GM18907 (cell line): ENCODE results near the gene ARPC5.
"Not testable (repeated sequence)": the region's sequence is repeated elsewhere in the genome, so short reads cannot be mapped to it uniquely, and the experiment has no call there.

Experiments used
- ATAC-seq: cut with Tn5 transposase; IDR thresholded peaks from one replicate; pipeline ENCODE4 v1.9.1; 2021; ENCODE audit warnings: mild to moderate bottlenecking, moderate library complexity; ENCODE audit not compliant: unreplicated experiment

Gene ARPC5

DNA sequence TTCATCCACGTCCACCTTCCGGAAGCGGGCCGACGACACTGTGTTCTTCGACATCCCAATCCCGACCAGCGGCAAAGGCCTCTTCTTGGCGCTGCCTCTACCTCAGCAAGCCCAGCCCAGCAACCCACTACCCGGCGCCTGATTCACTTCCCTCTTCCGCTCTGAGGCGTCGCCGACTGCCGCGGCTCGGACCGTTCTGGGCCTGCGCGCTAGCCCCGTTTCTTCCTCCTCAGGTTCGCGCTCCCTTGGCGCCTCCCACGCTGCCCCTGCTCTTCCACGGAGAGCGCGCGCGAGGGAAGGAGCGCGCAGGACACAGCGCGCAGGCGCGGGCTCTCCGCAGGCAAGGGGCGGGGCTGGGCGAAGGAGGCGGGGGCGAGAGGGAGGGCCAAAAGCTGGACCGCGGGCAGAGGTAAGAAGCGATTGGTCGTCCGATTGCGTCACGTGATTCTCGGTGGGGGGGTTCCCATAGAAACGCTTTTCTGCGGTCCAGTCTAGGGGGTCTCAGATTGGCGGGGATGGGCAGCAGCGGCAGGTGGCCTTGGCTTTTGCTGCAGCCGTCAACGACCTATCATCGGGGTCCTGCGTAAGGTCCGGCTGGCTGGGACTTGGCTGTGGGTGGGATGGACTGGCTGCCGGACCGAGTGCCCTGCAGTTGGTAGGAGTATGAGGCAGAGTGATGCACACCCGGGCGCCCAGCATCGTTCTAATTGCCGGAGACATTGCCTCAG, at the start of gene ARPC5:
Gene ARPC5, minus strand, starts transcription at position 178 of the 728 bp plus-strand sequence. Its CDS starts 124 bp downstream, at position 54.
- peak; percentile 89 for ATAC-seq

DNA sequence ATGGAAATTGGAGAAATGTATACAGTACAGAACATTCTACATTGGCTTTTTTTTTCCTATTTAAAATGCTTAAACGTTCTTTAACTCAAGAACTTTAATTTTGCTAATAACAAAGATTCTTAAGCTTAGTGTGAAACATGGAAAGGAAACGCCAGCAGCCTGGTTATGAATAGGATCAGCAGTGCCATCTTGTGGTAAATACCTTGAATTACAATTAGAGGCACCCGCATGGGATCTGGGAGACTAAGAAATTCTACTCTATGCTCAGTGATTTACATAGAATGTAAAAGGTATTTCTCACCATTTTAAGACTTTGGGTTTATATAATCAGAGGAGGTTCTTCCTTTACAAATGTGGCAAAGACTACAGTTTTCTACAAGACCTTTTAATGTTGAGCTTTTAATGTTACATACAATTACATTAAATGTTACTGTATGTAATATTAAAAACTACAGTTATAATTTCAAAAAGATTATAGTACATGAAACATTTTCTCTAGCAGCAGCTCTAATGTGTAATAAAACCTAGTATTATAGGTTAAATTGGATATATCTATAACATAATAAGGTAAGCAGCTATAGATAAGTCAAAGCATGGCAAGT, 49.6 kb upstream of the ARPC5 start:
- peak; percentile 76 for ATAC-seq

DNA sequence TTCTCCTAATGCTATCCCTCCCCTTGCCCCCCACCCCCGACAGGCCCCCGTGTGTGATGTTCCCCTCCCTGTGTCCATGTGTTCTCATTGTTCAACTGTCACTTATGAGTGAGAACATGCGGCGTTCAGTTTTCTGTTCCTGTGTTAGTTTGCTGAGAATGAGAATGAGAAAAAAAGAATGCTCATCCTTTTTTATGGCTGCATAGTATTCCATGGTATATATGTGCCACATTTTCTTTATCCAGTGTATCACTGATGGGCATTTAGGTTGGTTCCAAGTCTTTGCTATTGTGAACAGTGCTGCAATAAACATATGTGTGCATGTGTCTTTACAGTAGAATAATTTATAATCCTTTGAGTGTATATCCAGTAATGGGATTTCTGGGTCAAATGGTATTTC, 43.8 kb upstream of the ARPC5 start:
- ATAC-seq: not testable (repeated sequence)

DNA sequence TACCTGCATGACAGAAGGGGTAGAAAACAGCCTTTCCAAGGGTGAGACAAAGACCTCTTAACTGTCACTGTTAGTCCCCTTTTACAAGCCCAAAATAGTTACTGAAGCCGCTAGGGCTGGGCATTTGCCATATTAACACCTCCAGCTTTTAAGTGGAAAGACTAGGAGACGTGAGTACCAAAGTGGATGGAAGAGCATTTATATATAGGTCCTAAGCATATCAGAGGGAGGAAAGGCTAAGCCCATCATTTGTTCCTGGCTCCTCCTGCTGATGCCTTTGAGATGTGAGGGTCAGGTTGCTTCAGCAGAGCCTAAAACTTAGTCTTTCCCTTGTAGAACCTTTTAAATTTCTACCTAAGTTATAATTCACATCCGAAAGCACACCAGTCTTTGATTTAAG, 43.2 kb upstream of the ARPC5 start:
- ATAC-seq: no peak

DNA sequence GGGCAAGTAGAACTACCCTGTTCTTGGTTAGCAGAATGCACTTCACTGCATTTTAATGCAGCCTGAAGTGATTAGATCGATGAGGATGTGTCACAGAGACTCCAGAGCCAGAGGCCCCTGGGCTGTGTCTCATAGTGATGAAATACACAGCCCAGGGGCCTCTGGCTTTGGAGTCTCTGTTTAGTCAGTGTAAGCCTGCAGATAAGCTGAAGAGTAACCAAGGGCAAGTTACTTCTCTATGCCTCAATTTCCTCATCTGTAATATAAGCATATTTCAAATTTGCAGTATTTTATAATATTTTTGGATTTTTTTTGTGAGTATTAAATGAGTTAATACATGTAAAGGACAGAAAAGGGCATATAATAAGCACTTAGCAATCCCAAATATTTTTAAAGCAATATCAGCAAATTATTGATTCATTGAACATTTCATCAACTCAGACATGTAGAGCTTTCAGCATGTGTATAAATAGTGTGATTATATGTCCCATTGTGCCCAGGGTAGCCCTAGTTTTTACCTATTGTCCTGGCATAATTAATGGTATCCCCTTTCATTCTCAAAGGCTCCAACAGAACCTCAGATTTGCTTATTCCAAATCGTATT, 41.1 kb upstream of the ARPC5 start:
- ATAC-seq: no peak

DNA sequence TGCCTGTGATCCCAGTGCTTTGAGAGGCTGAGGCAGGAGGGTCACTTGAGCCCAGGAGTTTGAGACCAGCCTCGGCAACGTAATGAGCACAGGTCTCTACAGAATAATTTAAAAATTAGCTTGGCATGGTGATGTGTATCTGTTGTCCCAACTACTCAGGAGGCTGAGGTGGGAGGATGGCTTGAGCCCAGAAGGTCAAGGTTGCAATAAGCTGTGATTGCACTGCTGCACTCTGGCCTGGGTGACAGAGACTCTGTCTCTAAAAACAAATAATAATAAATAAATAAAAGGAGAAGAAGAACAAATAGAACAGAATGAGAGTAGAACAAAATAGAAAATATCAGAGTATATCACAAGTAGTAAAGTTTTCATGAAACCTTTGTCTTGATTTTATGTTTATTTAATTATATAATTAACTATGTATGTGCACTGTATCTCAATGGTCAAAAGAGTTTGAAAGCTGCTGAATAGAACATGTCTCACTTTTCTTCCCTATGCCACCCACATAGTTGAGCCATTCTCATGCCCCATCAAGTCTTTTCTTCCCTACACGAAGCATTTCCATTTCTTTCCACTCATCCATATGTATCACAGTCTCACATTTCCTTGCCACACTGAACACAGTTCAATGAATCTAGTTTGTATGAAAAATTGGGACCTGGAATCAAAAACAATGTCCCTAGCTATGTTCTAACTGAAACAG, 40.5 kb upstream of the ARPC5 start:
- no peak for ATAC-seq

DNA sequence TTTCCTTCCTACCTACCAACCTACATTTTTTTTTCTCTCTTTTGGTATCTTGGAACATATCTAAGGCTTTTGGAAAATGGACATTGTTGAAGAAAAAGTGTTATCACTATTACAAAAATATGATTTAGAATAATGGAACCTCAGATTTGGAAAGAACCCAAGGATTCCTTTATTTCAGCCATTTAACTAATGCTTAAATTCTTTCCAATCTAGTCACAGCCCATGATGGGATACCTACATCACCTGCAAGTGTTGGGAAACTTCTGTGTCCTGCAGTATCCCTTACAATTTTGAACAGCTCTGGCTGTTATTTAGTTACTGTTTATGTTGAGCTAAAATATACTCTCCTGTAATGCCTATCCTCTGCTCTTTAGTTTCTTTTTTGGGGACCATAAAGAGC, 39.8 kb upstream of the ARPC5 start:
- no peak for ATAC-seq

DNA sequence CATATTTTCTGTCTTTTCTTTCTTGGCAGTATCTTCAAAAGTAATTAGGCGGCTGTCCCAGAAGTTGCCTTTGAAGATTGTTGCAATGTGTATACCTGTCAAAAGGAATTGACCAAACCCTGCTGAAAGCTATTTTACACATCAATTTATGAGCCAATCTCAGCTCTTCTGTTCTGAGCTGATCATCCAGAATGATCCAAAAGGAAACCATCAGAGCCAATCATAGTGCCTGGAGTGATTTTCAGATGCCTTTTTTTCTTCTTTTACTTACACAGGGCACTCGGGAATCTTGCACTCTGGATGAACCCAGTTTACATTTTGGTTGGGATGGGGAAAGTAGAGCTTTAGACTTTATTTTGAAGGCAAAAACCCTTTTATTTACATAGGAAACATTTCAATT, 39.3 kb upstream of the ARPC5 start:
- no peak for ATAC-seq

DNA sequence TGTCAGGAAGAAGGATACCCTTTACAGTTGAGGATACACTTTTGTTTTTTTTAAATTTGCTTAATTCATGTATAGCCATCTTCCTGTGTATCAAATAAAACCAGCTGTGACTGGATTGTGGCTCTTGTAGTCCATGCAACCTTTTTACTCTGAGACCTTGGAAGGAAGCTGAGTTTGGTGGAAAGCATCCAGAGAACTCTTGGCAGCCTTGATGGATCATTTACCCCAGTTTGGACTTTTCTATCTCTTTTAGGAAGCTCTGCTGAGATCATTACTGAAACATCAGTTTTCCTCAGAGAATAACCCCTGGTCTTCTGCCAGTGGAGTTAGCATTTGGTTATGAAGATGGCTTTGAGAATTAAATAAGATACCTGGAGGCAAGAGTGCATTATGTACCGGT, 38.8 kb upstream of the ARPC5 start:
- no peak for ATAC-seq

DNA sequence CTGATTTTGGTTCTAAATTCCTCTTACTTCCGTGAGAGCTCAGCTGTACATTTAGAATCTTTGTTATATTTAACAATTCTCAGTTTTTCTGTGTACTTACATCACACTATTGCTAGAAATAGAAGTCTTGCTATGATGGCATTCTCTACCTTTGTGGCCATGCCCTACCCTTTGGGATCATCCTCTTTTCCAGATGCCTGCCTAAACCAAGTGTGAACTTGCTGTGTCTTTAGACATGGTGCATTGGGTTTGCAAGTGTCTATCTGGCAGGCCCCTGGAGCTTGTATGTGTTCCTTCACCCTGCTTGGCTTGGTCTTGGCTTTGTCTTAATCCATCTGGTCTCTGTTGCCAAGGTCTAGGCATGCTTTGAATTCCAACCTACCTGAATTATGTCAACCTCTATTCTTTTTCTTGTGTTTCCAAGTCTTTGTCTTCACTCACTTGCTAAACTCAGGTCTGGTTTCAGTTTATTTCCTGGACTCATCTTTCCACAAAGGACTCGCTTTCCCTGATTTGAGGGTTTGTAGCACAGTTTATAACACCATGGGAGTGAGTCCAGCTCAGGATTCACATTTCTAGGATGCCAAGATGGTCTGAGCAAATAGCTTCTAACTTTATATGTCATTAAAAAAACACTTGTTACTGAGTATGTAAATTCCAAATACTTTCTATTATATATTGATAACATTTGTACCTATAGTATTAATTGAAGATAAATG, 38.2 kb upstream of the ARPC5 start:
- no peak for ATAC-seq

DNA sequence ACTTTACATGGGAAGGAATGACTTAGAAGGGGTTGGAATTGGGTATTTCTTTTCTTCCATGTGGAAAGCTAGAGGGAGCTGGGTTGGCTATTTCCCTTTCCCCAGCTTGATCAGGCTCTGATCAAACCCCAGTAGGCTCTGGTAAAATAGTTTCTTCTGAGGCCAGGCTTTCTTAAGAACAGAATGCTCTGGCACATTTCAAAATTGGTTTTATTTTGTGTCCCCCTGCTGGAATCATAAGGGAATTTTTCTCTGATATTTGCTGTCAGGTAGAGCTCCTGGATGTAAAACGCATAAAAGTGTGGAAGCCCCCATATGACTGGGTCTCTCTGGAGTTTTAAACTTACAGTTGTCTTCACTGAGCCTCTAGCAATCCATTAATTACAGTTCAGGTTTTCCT, 34.6 kb upstream of the ARPC5 start:
- ATAC-seq: no peak

DNA sequence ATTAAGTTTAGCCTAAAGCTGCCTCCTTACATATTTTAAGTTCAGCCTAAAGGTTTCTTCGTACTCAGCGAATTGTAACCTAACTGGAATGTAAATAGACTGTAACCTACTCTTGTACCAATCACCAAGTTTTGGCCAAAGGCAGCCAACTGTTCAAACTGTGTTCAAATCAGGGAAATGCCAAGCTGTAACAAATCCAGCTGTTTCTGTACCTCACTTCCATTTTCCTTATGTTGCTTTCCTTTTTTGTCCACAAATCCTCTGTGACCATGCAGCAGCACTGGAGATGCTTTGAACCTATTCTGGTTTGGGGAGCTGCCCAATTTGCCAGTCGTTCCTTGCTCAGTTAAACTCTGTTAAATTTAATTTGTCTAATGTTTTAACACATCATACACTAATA, 20.8 kb upstream of the ARPC5 start:
- no peak for ATAC-seq

DNA sequence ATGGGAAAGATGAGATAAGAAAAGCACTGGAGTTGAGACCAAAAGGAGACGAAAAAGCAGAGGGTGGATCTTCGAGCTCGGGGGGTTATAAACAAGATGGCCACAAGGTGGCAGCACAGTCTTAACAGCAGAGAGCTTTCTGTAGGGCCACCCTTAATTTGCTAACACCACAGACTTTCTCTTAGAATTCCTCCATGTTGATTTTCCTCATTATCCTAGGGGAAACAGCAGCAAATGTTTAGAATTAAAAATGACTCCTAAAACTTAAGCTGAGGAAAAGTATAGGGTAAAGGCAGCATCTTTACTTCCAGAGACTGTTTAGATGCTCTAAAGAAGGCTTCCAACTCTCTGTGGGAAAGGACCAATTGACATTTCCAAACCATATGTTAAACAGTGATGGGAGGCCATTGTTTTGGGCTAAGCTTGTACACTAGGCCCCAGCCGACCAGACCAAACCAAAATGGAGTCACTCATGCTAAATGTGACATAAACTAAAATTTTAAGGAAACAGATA, 20.0 kb upstream of the ARPC5 start:
- ATAC-seq: no peak

DNA sequence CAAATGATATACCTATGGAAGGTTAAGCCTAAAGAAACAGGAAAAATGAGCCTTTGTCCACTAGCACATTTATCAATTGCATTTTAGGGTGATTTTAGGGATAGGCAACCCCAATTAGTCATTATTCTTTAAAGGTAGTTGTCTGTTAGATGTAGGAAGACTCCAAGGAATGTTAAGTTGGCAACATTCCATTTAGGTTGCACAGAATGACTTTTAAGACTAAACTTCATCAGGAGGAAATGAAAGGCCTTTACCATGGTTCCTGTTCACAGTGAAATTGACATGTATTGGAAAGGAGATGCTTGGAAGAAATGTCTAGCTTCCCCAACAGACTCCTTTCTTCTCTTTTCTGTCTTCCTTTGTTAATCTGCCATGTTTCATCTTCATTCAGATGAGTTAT, 19.1 kb upstream of the ARPC5 start:
- no peak for ATAC-seq

DNA sequence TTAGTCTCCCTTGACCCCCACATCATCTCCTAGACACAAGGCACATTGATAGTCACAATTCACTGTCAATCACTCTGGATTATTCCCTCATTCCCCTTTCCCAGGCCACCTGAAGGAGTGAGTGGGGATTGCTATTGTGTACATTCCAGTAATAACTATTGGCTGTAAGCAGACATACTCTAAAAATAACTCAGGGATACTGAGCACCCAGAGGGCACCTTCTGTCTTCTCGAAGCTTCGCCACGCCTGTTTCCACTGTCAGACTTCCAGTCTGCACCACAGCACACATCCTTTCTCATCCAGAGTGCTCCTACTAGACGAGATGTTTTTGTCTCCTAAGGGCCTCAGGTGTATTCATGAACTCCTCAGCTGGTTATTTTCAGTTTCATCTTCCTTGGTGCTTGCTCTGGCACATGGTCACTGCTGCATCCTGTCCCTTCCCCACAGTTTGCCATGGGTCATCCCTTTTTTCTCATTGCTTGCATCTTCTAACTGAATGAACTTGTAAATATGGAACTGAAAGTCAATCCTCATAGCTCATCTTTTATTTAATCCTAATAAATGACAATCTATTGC, 18.4 kb upstream of the ARPC5 start:
- ATAC-seq: no peak

DNA sequence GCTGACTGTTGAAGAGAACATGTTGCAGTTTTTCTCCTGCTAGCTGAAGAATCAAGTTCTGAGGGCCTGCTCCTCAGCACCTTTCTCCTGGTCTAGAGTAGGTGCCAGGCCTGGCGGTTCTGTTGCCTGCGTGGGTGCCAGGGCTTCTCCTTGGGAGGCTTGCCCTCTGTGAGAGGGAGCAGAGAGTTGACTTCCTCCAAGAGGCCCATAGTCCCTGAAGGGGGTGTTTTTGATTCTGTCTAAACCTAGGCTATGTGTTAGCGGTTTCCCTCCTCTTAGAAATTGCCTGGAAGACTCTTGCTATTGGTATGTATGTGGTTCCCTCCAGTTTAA, 17.8 kb upstream of the ARPC5 start:
- no peak for ATAC-seq

DNA sequence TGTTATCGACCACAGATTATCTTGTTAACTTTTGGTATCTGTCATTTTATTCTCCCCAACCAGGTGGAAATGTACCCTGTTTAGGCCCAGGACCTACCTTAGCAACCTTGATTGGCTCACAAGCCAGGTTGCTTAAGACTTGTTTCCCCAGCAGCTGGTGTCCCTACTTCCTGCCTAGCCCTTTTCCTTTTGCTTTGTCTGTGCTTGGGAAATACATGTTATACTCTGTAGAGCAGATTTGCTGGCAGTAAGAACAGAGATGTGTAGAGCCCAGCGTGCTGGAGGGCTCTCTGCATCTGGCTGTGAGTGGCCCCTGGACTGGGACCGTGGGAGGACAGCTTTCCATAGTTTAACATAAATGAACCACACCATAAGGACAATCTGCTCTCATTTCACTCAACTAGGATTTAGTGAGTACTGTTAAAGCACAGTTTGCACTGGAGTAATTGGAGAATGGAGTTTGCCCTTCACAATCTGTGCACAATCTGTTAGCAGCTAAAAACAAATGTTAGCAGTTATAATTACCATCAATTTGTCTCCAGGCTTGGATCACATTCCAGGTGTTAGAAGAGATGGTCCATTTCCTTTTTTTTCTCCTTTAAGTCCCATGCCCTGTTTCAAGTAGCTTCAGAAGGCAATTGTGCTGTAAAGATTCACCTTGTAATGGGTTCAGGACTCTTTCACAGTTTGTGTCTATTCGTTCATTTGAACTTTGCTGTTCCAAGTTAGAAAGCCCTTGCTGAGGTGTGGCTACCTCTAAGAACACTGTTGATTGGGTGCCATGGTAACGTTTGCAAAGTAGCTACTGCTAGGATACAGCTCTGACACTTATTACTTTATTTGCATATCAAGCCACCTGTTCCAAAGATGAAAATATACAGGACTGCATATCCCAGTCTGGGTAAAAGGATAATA, 17.2 kb upstream of the ARPC5 start, which contains the start of gene APOBEC4:
Gene APOBEC4, minus strand, starts transcription at position 770 of the 915 bp plus-strand sequence. CDS start 4,535 bp downstream, outside the sequence.
- no peak for ATAC-seq

DNA sequence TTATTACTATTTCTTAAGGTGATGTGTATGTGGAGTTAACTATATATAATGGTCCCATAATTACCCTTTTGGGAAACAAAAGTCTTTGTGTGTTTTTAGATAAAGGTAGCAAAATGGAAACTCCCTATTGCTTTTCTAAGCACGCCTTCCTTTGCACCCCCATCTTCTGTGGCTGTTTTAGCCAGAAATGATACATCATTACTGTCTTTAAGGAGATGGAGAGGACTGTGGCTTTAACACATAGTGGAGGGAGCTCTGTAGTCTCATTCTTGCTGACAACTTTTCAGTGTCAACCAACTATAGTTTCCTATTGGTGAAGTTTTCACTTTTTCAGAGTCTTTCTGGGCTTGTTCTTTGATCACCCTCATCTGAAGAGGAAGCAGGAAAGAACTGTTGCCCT, 16.5 kb upstream of the ARPC5 start:
- no peak for ATAC-seq

DNA sequence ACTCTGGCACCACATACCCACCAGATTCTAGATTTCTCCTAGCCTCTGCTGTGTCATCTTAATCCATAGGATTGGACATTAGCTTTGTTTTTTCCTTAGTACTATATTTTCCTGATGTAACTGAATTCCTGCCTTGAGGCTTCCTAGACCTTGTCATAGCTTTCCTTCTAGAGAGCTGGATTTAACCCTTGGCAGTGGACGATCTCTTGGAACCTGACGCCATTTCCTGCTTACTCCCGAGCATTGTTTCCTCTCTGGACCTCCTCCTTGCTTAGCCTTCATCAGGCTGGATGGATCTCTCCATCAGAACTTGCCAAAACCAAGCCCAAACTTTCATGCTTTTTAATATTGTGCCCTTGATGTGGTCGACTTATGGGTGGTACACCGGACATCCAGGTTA, 16.0 kb upstream of the ARPC5 start:
- ATAC-seq: no peak

DNA sequence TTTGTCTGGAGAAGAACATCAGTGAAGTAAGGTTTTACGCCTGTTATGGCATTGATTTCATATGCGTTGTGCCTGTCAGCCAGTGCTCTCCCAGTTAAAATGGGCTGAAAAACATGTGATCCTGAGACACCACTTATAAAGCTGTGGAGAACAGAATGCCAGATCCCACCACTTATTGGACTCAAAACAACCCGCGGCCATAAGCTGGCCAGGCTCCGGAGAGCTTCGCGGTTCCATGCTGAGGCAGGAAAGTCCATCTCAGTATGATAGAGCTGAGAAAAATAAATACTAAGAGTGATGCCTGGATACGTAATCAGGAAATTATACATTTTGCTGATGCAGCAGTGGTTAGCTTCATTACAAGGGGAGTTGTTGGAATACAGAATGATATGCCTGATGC, 12.5 kb upstream of the ARPC5 start:
- ATAC-seq: no peak
